Suprapubic skin (tissue), 4 donors: ENCODE measurements around the gene PIP4P1.

ENCODE experiments used
- POLR2A ChIP-seq, 2 donors: fragments of 450-650 bp; IDR thresholded peaks; one replicate each; pipeline ENCODE4 v1.6.1; 2017; ENCODE audit warnings: antibody characterized with exemption in 2 of 2, mild to moderate bottlenecking in 2 of 2, moderate library complexity in 2 of 2
- POLR2AphosphoS5 ChIP-seq, 3 donors: sonication (generic); formaldehyde crosslinking; IDR thresholded peaks; one replicate each; pipeline ENCODE4 v1.6.1; 2017; ENCODE audit warnings: antibody characterized with exemption in 3 of 3
- TF ChIP-seq, protein P1 (sequence below), 2 donors: fragments of 200-600 bp in 1 of 2; fragments of 450-650 bp in 1 of 2; sonication (generic) in 1 of 2; IDR thresholded peaks; one replicate each; pipeline ENCODE4 v1.5.1; 2016 to 2019; ENCODE audit warnings: antibody characterized with exemption in 2 of 2, mild to moderate bottlenecking in 1 of 2, moderate library complexity in 1 of 2

DNA sequence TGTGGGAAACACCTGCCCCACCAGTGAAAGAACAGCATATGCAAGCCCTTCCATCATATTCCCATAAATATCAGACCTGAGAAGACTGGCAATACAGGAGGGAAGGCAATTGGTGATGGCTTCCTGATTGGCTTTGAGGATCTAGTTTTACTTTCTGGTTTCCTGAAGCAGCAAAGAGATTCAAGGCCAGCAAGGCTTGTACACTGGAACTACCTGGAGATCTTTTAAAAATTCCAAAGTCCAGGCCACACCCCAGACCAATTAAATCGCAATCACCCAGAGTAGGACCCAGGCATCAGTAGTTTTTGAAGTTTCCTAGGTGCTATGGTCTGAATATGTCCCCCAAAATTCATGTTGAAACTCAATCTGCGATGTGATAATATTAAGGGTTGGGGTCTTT, 45.0 kb downstream of the PIP4P1 start:
- TF ChIP-seq, protein P1, sequence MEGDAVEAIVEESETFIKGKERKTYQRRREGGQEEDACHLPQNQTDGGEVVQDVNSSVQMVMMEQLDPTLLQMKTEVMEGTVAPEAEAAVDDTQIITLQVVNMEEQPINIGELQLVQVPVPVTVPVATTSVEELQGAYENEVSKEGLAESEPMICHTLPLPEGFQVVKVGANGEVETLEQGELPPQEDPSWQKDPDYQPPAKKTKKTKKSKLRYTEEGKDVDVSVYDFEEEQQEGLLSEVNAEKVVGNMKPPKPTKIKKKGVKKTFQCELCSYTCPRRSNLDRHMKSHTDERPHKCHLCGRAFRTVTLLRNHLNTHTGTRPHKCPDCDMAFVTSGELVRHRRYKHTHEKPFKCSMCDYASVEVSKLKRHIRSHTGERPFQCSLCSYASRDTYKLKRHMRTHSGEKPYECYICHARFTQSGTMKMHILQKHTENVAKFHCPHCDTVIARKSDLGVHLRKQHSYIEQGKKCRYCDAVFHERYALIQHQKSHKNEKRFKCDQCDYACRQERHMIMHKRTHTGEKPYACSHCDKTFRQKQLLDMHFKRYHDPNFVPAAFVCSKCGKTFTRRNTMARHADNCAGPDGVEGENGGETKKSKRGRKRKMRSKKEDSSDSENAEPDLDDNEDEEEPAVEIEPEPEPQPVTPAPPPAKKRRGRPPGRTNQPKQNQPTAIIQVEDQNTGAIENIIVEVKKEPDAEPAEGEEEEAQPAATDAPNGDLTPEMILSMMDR (IDR thresholded peaks at IDR 0.05) = no peak
- TF ChIP-seq POLR2AphosphoS5 (IDR thresholded peaks at IDR 0.05) (no peak), POLR2A (IDR thresholded peaks at IDR 0.05) (no peak)
